Effector CD4-positive, alpha-beta T cell (primary cell): ENCODE data around the gene SARNP.
"Not testable (repeated sequence)": the region's sequence is repeated elsewhere in the genome, so short reads cannot be mapped to it uniquely, and the experiment has no call there.

Experiments used
- DNase-seq: peaks from one replicate; pipeline ENCODE4 v3.0.0-alpha.2; 2020

The SARNP gene

DNA sequence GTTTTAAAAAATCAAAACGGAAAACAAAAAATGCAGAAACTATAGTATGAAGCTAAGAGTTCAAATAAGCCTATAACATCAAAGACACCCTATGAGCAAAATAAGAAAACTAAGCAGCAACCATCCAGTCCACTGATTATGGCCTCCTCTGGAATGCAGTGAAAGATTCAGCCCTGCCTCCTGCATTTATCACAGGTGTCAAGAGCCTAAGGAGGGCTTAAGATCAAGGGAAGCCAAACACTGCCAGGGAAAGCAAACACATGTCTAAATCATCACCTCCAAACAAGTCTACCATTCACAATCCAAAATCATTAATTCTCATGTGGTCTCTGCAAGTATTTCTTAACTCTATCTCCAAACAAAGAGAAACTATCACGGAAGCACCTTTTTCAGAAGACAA, 28.4 kb downstream of the SARNP start:
- DNase-seq = no peak

DNA sequence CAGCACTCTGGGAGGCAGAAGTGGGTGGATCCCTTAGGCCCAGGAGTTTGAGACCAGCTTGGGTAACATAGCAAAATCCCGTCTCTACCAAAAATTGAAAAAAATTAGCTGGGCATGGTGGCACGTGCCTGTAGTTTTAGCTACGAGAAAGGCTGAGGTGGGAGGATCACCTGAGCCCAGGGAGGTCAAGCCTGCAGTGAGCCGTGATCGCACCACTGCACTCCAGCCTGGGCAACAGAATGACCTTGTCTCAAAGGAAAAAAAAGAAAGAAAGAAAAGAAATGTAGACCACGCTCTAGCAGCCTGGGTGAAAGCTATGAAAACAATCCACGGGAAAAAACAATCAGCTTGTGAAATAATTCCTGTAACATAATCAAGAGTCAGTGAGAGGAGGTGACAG, 29.0 kb downstream of the SARNP start:
- no peak for DNase-seq

DNA sequence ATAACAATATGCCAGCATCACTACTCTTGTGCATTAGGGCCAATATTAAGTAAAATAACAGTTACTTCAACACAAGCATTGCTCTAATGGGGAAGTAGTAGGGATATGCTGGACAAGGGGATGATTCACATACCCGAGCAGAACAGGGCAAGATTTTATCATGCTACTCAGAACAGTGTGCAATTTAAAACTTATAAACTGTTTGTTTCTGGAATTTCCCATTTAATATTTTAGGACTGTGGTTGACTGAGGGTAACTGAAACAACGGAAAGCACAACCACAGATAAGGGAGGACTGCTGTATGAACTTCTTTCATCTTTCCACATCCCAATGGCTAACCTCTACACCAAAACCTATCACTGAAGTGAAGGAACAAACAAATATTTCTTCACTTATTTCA, 36.8 kb downstream of the SARNP start:
- no peak for DNase-seq

DNA sequence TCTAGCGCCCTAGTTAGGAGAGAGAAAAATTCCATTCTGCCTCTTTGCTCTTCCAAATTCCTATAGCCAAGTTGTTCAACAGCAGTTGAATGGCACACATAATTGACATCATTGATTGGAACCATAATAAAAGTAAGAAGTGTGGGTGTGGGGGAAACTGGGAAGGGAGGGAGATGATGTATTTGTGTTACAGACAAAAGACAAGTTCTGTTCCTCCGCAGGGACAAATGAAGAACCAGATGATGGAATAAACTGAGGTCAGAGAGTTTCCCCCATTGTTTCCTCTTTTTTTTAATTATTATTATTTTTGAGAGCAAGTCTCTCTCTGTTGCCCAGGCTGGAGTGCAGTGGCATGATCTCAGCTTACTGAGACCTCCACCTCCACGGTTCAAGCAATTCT, 39.7 kb downstream of the SARNP start:
- DNase-seq = no peak

DNA sequence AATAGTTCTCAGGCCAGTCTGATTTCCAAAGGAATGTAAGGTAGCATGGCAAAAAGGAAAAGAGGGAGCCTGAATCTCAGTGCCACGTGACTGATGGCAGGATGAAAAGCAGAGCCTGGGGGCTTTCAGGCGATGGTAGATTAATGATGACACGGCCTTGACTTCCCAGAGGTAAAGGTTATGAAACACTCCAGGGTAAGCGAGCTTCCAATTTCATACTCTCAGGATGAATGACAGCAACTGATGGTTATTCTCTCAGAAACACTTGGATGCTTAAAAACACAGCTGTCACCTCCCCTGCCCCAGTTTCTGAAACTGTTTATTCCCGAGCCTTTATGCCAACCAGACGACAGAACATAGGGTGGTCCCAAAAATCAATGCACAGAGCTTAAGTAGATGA, 45.8 kb downstream of the SARNP start:
- no peak for DNase-seq

DNA sequence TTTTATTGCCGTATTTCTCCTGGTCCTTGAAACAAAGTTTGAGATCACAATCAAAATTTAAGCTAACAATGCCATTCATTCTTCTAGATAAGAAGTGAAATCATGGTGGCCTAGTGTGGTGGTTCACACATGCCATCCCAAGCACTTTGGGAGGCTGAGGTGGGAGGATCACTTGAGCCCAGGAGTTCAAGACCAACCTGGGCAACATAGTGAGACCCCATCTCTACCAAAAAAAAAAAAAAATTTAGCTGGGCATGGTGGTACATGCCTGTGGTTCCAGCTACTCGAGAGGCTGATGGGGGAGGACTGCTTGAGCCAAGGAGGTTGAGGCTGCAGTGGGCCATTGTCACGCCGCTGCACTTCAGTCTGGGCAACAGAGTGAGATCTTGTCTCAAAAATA, 50.4 kb downstream of the SARNP start:
- DNase-seq = no peak

- DNase-seq = no peak
Measured at GRCh38 chr12:55765736-55766290, 51.7 kb downstream of the SARNP start.

GRCh38 chr12:55762646-55763045, 54.9 kb downstream of the SARNP start:
- DNase-seq = no peak

DNA sequence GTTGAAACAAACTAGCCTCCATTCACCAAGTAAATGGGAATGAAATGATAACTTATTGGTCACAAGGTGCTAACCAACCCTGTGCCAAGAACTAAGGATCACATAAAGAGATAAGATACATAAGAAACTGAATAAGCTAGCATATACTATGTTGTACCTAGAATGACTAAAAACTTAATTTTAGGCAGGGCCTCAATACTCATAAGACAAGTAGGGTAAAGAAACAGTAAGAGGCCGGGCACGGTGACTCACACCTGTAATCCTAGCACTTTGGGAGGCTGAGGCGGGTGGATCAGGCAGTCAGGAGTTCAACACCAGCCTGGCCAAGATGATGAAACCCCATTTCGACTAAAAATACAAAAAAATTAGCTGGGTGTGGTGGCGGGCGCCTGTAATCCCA, 56.9 kb downstream of the SARNP start:
- DNase-seq = no peak

- not testable (repeated sequence) for DNase-seq
Measured at GRCh38 chr12:55758575-55758974, 58.9 kb downstream of the SARNP start.

DNA sequence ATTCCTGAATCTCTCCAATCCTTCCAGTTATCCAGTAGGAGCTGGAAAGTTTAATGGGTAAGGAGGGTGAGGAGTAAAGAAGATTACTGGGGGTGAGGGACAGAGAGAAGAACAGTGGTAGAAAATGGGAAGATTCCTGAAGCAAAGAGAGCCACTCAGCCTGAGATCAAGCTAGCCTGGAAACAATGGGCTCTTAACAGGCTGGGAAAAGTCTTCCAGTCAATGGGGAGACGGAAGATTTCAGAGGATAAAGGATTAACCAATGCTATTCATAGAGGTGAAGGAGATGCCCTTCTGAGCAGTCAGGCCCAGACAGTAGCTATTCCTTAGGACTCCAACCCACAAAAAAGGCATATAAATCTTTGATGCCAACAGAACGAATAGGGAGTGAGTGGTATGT, 59.8 kb downstream of the SARNP start:
- no peak for DNase-seq

DNA sequence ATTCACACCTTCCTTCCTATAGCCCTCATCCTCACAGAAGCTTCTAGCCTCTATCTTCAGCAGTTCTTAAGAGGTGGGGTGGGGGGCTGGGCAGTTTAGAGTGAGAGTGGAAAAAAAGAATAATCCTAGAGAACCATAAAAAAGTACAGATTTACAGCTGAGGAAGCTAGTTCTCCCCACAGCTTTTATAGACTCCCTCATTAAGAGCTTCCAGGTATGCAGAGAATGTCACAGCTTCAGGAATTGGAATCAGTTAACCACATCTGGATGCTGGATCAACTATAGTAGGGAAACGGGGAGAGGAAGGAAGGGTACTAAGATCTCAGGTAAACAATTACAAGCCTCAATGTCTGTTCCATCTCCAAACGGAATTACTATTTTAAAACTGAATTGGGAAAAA, 62.3 kb downstream of the SARNP start:
- no peak for DNase-seq

GRCh38 chr12:55748230-55748993, 69.1 kb downstream of the SARNP start:
- DNase-seq = no peak

- DNase-seq = no peak
Measured at GRCh38 chr12:55746913-55747231, 70.7 kb downstream of the SARNP start.

- DNase-seq = no peak
Measured at GRCh38 chr12:55746174-55746912, 71.2 kb downstream of the SARNP start.

DNA sequence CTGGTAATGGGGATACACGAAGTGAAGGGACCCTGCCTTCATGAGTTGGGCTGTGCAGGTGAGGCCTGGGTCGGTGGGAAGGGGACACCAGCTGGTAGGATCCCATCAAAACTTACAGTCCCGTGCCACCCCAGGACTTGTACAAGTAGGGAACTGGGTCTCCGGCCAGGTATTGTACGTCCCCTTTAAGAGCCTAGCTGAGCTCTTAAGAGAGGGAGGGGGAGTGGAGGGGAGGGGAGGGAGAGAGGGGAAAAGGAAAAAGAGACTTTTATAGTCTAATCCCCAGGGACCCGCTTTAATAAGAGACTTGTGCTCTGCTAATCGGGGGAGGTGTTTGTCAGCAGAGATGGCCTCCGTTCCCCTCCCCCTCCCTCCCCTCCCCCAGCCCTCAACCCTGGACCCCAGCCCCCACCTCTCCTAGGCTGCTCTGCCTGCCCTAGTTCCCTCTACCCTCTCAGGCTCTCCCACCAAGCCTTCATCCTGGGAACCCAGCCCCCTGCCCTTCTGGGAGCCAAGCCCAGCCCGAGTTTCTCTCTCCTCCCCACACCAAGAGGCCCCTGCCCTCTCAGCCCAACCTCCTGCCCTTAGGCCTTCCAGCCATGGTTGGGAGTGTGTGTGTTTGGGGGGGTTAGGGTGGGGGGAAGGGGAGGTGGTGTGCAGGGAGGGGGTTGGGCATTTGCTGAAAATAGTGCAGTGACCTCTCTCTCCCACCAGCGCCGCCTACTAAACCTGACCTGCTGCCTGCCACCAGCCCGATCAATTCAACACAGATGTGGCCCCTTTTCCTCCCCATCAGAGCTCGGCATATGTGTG, 72.0 kb downstream of the SARNP start:
- DNase-seq = no peak

DNA sequence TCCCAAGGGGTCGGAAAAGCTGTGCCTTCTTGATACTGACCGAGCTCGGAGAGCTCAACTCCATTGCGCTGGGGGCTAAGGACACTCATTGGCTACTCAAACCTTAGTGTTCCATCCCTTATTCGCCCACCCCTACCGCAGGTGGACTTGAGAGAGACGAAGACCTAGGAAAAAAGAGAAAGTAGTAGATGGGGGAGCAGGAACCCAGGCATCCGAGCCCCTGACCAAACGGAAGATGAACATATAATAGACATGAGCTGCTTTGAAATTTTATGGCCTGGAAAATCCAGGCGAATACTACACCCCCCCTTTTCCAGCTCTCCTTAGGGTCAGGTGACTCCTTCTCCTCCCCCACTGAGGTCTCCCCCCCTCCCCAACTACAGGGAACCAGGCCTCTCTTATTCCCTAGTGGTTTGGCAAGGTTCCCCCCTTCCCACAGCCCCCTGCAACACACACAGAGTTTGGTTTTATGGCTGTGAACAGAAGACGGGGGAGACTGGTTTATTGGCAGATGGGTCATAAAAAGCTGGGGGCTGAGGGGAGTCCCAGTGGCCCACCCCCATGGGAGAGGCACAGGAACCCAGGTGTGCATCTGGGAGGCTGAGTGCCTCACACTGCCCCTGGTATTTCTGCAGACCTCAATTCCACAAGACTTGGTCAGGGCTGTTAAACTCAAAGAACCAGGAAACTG, 73.0 kb downstream of the SARNP start:
- DNase-seq = no peak

- DNase-seq = peak; percentile 37
Measured at GRCh38 chr12:55743406-55744339, 73.9 kb downstream of the SARNP start.

DNA sequence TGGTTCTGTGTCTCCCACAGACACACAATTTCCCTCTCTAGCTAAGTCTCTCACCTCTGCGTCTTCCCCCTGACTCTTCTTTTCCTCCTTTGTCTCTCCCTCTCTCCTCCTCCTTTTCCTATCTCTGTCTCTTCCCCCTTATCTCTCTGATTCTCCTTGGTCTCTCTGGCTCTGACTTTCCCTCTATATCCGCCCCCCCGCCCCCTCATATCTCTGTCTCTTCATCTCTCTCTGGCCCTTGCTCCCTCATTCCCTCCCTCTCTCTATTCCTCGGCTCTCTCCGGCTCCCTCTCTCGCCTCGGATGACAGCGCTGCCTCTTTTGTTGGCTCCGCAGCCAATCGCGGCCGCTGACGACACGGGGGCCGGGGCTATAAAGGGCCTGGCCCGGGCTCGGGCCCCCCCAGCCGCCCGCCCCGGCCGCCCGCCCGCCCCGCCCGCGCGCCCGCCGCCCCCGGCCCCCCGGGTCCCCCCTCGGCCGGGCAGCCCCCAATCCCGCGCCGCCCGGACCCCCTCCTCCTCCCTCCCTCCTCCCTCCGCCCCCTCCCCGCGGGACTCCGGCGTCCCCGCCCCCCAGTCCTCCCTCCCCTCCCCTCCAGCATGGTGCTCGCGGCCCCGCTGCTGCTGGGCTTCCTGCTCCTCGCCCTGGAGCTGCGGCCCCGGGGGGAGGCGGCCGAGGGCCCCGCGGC, 74.7 kb downstream of the SARNP start, which contains the start of gene GDF11:
Gene GDF11, plus strand, starts transcription at position 404 of the 687 bp plus-strand sequence. Its CDS starts 195 bp downstream, at position 599.
- peak; percentile 74 for DNase-seq

DNA sequence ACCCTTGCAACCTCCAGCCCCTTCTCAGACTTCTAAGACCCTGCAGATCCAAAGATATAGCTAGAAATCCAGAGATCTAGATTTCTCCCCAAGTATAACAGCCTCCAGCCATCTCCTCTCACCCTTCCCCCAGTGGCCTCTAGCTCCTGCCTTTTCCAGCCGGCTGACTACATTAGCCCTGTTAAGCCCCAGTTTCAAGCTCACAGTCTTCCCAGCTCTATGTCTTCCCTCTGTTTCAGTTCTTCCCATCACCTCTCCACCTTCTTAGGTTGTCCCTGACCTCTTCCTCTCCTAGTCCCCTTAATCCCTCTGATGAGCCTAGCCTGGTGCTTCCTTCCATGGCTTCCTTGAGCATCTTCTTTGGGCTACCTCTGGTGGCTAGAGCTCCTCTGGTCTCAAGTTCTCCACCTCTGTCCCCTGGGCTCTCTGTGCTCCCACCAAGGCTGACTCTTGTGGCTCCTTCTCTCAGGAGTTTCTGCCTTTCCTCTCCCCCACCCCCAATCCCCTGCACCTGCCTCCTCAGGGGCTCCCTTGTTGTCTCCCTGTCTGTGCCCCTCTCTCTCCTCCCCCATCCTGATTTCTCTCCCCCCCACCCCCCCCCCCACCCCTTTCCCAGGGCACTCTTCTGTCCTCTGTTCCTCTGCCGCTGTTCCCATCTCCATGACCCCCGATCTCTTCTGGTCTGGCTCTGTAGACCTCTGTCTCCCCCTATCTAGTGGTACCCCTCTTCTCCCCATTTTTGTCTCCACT, 75.4 kb downstream of the SARNP start:
- DNase-seq = no peak
